Peyer's patch (tissue), 4 donors: ENCODE results near the gene MYOZ3.

Experiments used
- CTCF ChIP-seq, 6 experiments: fragments of 450-650 bp in 4 of 6; fragments of 200-600 bp in 2 of 6; sonication (generic) in 1 of 6; IDR thresholded peaks; one replicate each; pipeline ENCODE4 v1.5.1; 2017 to 2019; ENCODE audit warnings: antibody characterized with exemption in 6 of 6, mild to moderate bottlenecking in 3 of 6, moderate library complexity in 1 of 6
- POLR2A ChIP-seq, 2 donors: fragments of 450-650 bp; IDR thresholded peaks; one replicate each; pipeline ENCODE4 v1.5.1; 2017; ENCODE audit warnings: antibody characterized with exemption in 2 of 2, mild to moderate bottlenecking in 2 of 2, moderate library complexity in 2 of 2

- TF ChIP-seq CTCF (IDR thresholded peaks at IDR 0.05) (no peak), POLR2A (IDR thresholded peaks at IDR 0.05) (no peak)
Observed at GRCh38 chr5:150639751-150640150, 21.3 kb upstream of the MYOZ3 start.
